Hippocampal formation (tissue), 2 donors: ENCODE data around the gene KMT2E.

Source experiments
- DNase-seq, 2 donors: peaks; one replicate each; lab custom pipeline; 2025; lab: John Stamatoyannopoulos, UW

The KMT2E gene

GRCh38 chr7:105130580-105130979 lies 116.6 kb downstream of the KMT2E start:
- DNase-seq: no peak

DNA sequence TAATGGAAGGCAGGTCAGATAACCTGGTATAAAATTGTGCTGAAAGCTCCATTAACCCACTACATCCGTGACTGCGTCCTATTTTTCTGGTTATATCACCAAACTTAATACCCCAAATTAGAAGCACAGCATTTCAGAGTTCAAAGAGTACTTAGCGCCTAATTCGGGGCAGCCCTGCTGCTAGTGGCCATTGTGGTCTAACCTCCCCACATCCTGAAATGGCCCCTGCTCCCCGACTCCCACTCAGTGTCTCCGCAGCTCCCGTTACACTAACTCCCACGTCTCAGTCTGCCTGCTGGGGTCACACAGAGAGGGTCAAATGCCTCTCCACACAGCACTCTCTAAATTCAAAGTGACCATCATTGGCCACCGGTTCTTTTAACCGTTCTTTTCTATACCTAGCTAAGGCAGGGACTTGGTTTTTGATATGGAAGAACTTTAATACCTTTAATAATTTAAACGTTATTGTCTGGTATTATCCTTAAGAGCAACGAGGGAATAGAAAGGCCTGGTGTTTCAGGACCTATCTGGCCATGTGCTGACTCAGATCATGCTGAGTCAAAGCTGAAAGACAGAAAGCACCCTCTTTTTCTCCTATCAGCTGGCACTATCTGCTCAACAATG lies 117.1 kb downstream of the KMT2E start:
- no peak for DNase-seq

GRCh38 chr7:105131890-105132289 lies 117.9 kb downstream of the KMT2E start:
- DNase-seq: no peak

GRCh38 chr7:105132335-105132734 lies 118.3 kb downstream of the KMT2E start:
- DNase-seq: no peak

GRCh38 chr7:105132835-105133234 lies 118.8 kb downstream of the KMT2E start:
- no peak for DNase-seq

DNA sequence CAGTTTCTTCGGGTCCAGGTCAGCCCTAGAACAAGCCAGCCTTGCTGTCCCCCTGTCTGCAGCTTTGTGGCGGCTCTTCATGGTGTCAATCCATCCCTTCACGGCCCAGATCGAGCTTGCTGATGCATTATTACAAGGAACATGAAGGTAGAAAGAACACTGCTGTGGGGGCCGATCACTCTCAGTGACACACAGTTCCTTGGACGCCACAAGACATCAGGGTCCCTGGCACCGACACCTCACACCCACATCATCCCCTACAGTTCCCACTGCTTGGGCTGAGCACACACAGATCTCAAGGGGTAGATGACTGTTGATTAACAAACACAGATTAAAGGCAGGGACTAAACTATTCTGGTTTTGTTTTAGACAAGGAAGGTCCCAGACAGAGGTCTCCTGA lies 119.4 kb downstream of the KMT2E start:
- DNase-seq: no peak

DNA sequence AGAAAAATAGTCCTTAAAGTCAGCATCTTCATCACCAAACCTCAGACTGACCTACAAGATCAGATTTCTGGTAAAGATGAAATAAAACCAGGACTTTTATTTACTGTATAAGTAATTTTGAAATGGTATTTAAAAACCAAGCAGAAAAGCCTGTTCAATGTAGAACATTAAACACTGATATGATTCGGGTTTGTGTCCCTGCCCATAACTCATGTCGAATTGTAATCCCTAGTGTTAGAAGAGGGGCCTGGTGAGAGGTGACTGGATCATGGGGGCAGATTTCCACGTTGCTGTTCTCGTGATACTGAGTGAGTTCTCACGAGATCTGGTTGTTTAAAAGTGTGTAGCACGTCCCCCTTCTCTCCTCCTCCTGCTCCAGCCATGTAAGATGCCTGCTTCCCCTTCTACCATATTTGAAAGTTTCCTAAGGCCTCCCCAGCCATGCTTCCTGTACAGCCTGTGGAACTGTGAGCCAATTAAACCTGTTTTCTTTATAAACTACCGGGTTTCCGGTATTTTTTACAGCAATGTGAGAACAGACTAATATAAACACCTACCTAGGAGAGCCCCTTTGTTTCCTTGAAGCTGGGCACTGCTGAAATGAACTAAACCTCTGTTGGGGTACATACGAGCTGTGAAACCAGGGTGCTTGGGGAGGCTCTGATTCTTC lies 120.1 kb downstream of the KMT2E start:
- DNase-seq: no peak

GRCh38 chr7:105136221-105136620 lies 122.2 kb downstream of the KMT2E start:
- no peak for DNase-seq

- no peak for DNase-seq
Observed at GRCh38 chr7:105137898-105138297, 123.9 kb downstream of the KMT2E start.

DNA sequence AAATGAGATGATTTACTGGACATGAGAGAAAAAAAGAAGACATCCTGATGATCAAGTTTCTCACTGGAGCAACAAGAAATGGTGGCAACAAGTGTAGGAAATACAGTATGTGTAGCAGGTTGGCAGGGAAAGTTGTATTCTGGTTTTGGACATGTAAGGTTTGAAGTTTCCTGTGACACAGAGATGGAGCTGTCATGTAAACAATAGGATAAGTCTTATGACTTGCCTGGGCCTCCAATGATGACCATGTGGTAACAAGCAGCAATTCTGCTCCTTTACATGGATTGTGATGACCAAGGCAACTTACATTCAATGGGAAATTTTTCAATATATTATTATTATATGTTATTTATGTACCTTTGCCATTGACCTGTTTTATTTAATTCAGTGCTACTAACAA lies 125.4 kb downstream of the KMT2E start:
- DNase-seq: no peak

DNA sequence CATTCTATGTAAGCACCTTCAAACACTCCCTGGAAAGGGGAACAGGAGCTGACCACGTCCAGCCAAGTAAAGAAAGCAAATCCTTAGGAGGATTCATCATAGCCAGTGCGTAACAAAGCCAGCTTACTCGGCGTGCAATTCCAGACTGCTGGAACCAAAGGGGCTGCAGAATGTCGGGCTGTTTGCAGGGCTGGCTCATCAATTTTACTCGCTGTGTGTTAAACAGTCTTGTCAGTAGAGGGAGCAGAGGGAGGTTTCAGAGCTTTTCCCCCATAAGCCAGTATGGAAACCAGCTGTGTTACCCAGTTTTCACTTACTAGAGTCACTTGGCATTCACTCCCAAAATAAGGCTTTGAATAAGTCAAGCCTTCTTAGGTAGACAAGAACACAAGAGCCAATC lies 127.1 kb downstream of the KMT2E start:
- peak in 1 of 2 donors; percentile 56 for DNase-seq

DNA sequence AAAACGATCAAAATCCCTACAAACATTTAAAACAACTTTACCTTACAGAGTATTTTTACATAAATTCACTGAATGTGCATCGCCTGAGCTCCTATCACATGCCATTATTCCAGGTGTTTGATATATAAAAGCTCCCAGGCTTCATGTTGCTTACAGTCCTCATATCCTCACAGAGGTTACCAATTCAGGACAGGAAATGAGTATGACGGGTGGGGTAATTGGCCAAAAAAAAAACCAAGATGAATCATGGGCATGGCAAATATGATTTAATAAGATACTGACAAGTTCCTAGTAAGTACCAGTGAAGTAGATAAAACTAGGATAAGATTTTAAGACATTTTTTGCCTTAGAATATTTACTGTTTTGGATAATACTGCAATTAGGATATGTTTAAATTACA lies 135.8 kb downstream of the KMT2E start:
- DNase-seq: no peak

DNA sequence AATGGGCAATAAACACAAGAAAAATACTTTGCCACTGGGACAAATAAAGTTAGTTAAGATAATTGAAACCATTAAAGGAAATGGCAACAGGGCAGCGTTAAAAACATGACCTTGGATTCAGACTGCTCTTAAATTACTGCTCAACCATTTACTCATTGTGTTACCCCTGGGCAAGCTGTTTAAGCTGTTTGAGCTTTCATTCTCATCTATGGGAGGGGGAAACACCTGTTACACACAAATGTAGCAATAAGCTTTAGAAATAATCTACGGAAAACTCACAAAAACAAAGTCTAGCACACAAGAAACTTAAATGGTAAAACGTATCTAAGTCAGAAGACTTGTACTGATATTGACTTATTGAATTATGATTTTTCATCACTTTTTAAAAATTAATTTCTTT lies 137.1 kb downstream of the KMT2E start:
- no peak for DNase-seq

GRCh38 chr7:105153531-105153930 lies 139.5 kb downstream of the KMT2E start:
- no peak for DNase-seq

GRCh38 chr7:105154084-105154483 lies 140.1 kb downstream of the KMT2E start:
- no peak for DNase-seq

GRCh38 chr7:105156731-105157130 lies 142.7 kb downstream of the KMT2E start:
- no peak for DNase-seq

DNA sequence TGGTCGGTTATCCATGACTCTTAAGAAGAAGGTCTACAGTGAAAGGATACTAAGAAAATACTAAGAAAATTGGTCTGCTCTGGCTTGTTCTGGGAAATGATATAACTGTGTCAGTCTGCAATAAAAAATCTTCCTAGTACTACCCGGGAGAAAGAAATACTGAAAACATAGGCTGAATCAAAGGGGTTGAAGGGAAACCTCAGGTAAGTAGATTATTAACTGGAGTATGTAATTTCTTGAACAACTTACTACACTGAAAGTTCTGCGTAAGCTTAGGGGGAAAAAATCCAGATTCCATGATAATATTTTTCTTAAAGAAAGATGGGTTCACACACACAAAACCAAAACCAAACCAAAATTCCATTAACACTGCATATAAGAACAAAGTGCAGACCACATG lies 143.3 kb downstream of the KMT2E start:
- no peak for DNase-seq

- no peak for DNase-seq
Observed at GRCh38 chr7:105161366-105161765, 147.4 kb downstream of the KMT2E start.
